Right atrium auricular region (tissue), 2 donors: Measurements from ENCODE around the gene KCNH2. TPM values are rescaled to one million over a fixed set of nuclear protein-coding genes. Genes with fewer than 3 reads are reported as not detected.
"Not testable (repeated sequence)": the region's sequence is repeated elsewhere in the genome, so short reads cannot be mapped to it uniquely, and the experiment has no call there.

Experiments
- DNase-seq: peaks from one replicate; pipeline ENCODE4 v3.0.0-alpha.2; 2019; ENCODE audit warnings: low spot score
- H3K27ac ChIP-seq, 2 donors: fragments of 200-600 bp; sonication (generic); 1 replicate in 1 of 2; 2 replicates in 1 of 2; pipeline ENCODE4 v1.5.1; 2016 to 2019
- H3K27me3 ChIP-seq, 2 donors: fragments of 200-600 bp; sonication (generic); one replicate each; pipeline versions ENCODE4 v1.5.1 to v1.6.0; 2017 to 2019
- H3K36me3 ChIP-seq: fragments of 200-600 bp; sonication (generic); one replicate; pipeline ENCODE4 v1.5.1; 2016
- H3K4me1 ChIP-seq, 2 donors: fragments of 200-600 bp; sonication (generic); one replicate each; pipeline versions ENCODE4 v1.5.1 to v1.6.0; 2017 to 2019
- H3K4me3 ChIP-seq, 2 donors: fragments of 200-600 bp; sonication (generic); 1 replicate in 1 of 2; 2 replicates in 1 of 2; pipeline ENCODE4 v1.5.1; 2017 to 2019; ENCODE audit warnings: mild to moderate bottlenecking in 1 of 2, moderate library complexity in 1 of 2
- H3K9me3 ChIP-seq, 2 donors: fragments of 200-600 bp; sonication (generic); one replicate each; pipeline ENCODE4 v1.5.1; 2019
- total RNA-seq, 2 donors: library from RNA; depleted of rRNA; stranded (reverse); fragments of >200 nt; gene quantifications; one replicate each; pipeline ENCODE4 v1.1.0, GENCODE V29; 2016
- TF ChIP-seq, protein P1 (sequence below), 2 donors: fragments of 200-600 bp; sonication (generic); IDR thresholded peaks; one replicate each; pipeline ENCODE4 v1.5.1; 2019; ENCODE audit warnings: antibody characterized with exemption in 2 of 2

The KCNH2 gene, protein sequence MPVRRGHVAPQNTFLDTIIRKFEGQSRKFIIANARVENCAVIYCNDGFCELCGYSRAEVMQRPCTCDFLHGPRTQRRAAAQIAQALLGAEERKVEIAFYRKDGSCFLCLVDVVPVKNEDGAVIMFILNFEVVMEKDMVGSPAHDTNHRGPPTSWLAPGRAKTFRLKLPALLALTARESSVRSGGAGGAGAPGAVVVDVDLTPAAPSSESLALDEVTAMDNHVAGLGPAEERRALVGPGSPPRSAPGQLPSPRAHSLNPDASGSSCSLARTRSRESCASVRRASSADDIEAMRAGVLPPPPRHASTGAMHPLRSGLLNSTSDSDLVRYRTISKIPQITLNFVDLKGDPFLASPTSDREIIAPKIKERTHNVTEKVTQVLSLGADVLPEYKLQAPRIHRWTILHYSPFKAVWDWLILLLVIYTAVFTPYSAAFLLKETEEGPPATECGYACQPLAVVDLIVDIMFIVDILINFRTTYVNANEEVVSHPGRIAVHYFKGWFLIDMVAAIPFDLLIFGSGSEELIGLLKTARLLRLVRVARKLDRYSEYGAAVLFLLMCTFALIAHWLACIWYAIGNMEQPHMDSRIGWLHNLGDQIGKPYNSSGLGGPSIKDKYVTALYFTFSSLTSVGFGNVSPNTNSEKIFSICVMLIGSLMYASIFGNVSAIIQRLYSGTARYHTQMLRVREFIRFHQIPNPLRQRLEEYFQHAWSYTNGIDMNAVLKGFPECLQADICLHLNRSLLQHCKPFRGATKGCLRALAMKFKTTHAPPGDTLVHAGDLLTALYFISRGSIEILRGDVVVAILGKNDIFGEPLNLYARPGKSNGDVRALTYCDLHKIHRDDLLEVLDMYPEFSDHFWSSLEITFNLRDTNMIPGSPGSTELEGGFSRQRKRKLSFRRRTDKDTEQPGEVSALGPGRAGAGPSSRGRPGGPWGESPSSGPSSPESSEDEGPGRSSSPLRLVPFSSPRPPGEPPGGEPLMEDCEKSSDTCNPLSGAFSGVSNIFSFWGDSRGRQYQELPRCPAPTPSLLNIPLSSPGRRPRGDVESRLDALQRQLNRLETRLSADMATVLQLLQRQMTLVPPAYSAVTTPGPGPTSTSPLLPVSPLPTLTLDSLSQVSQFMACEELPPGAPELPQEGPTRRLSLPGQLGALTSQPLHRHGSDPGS
- total RNA-seq = 100 to 1,000 TPM; 119 to 128 TPM

DNA sequence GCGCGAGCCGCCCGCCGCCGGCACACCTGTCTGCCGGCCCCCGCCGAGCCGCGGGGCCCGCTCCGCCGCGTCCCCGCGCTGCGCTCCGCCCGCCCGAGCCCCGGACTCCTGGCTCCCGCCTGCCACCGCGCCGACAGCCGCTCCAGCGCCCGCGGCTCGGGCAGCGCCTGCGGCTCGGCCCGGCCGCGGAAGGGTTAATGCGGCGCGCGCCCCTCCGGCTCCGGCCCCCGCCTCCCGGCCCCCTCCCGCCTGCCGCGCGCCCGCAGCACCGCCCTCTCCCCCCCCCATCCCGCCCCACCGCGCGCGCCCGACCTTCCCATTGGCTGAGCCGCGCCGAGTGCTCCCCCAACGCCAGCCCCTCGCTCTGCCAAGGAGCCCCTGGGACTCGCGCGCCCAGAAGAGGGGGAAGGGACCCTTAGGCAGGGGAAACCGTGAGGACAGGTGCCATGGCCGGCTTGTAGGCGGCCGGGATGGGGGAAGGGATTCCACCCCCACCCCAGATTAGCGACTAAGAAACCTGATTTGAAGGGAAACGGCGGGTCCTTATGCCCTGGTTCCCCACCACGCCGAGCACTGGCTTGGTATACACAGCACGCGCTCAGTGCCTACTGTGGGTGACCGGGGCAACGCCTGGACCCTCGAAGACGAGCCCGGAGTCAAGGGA lies at the start of gene KCNH2:
TSS of gene KCNH2 (minus strand) at position 196 of the 664 bp plus-strand sequence. CDS start 408 bp downstream, outside the sequence.
- TF ChIP-seq, protein P1, sequence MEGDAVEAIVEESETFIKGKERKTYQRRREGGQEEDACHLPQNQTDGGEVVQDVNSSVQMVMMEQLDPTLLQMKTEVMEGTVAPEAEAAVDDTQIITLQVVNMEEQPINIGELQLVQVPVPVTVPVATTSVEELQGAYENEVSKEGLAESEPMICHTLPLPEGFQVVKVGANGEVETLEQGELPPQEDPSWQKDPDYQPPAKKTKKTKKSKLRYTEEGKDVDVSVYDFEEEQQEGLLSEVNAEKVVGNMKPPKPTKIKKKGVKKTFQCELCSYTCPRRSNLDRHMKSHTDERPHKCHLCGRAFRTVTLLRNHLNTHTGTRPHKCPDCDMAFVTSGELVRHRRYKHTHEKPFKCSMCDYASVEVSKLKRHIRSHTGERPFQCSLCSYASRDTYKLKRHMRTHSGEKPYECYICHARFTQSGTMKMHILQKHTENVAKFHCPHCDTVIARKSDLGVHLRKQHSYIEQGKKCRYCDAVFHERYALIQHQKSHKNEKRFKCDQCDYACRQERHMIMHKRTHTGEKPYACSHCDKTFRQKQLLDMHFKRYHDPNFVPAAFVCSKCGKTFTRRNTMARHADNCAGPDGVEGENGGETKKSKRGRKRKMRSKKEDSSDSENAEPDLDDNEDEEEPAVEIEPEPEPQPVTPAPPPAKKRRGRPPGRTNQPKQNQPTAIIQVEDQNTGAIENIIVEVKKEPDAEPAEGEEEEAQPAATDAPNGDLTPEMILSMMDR (IDR thresholded peaks at IDR 0.05) = no peak
- Histone ChIP-seq H3K27me3 (peaks cover 0 to 7% of the 10 kb centered on the region in 2 donors), H3K4me3 (peak within 1 kb of the TSS; percentile 54), H3K36me3 (no peaks in the 10 kb centered on the region), H3K4me1 (peaks cover 0 to 62% of the 10 kb centered on the region in 2 donors), H3K27ac (peak within 1 kb of the TSS; percentile 85 to 94), H3K9me3 (no peaks in the 10 kb centered on the region)
- no peak for DNase-seq

- not testable (repeated sequence) for H3K9me3 ChIP-seq, H3K27me3 ChIP-seq, DNase-seq, H3K36me3 ChIP-seq
- Histone ChIP-seq H3K4me3 (peak overlapping the region; percentile 57 to 72), H3K27ac (peak overlapping the region; percentile 77 to 87), H3K4me1 (peaks cover 0 to 15% of the 10 kb centered on the region in 2 donors)
Measured at GRCh38 chr7:151027728-151028130, 49.6 kb upstream of the KCNH2 start.

- H3K9me3 ChIP-seq, DNase-seq, H3K36me3 ChIP-seq, H3K27me3 ChIP-seq: not testable (repeated sequence)
- Histone ChIP-seq H3K4me1 (peaks cover 0 to 15% of the 10 kb centered on the region in 2 donors), H3K4me3 (peak overlapping the region in 1 of 2 donors; percentile 57), H3K27ac (peak overlapping the region; percentile 77 to 87)
Measured at GRCh38 chr7:151026771-151027727, 48.9 kb upstream of the KCNH2 start.

GRCh38 chr7:151025924-151026671 lies 48.0 kb upstream of the KCNH2 start:
- no peaks in the 10 kb centered on the region for H3K27me3 ChIP-seq
- H3K9me3 ChIP-seq = no peaks in the 10 kb centered on the region
- H3K36me3 ChIP-seq = no peaks in the 10 kb centered on the region
- TF ChIP-seq, protein P1 (IDR thresholded peaks at IDR 0.05) = no peak
- no peak overlapping the region for H3K27ac ChIP-seq
- no peak for DNase-seq
- H3K4me1 ChIP-seq = peaks cover 0 to 15% of the 10 kb centered on the region in 2 donors
- no peak overlapping the region for H3K4me3 ChIP-seq

DNA sequence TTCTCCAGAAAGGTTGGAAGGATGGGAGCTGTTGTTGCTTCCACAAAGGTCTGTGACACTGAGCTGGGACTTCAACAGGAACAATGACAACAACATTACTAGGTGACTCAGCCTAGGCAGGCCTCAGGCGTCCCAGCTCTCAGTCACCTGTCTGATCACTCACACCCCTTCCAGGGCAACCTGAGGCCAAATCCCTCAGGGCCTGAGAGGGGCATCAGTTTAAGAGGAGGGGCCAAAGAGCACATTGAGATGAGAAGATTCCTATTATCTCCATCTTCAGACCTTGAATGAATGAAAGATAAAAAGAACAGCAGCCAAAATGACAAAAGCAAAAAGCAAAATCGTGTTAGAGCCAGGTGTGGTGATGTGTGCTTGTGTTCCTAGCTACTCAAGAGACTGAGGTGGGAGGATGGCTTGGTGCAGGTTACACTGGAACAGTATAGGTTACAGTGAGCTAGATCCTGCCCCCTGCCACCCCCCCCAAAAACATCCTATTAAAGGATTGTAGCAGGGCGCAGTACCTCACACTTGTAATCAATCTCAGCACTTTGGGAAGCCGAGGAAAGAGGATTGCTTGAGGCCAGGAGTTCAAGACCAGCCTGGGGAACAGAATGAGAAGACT lies 46.4 kb upstream of the KCNH2 start, which contains the start of gene ATG9B:
TSS of gene ATG9B (minus strand) at position 60 of the 622 bp plus-strand sequence. CDS start 71 bp downstream, outside the sequence.
- Histone ChIP-seq H3K9me3 (no peaks in the 10 kb centered on the region), H3K27ac (no peak within 1 kb of the TSS), H3K4me3 (no peak within 1 kb of the TSS), H3K27me3 (no peaks in the 10 kb centered on the region), H3K36me3 (no peaks in the 10 kb centered on the region), H3K4me1 (peaks cover 0 to 11% of the 10 kb centered on the region in 2 donors)
- no peak for DNase-seq
- TF ChIP-seq, protein P1 (IDR thresholded peaks at IDR 0.05) = no peak
